ENCODE data around the gene CUX1. TPM values are rescaled to one million over a fixed set of nuclear protein-coding genes. Genes with fewer than 3 reads are reported as not detected.

Gene CUX1
- total RNA-seq, 1 experiment from 2014 or later = 53.5 TPM

- Mint-ChIP-seq H3K4me1 (peaks cover 26 to 37% of the 10 kb centered on the region in 2 experiments), H3K27me3 (ENCODE audit: low read depth) (peaks cover 28% of the 10 kb centered on the region), H3K4me3 (peak overlapping the region in 1 of 2 experiments; percentile 26; a peak in 1 of 5 replicates), H3K36me3 (ENCODE audit: insufficient read depth in 1 of 3, low read depth in 3 of 3) (no peaks in the 10 kb centered on the region), H3K9me3 (no peaks in the 10 kb centered on the region; a peak in 1 of 5 replicates), H3K27ac (no peak overlapping the region)
- Histone ChIP-seq H4K91ac (ENCODE audit: insufficient read length, low read depth, low read length) (no peak overlapping the region), H3K27me3 (ENCODE audit: insufficient read depth, low read length) (no peaks in the 10 kb centered on the region), H2AFZ (ENCODE audit: low read length) (no peak overlapping the region), H4K8ac (replicated peaks; ENCODE audit: insufficient read length, low read depth, low read length) (no peak overlapping the region), H2BK15ac (ENCODE audit: low read depth, low read length) (no peak overlapping the region), H3K27ac (ENCODE audit: insufficient read length, low read depth, low read length) (no peak overlapping the region), H4K5ac (ENCODE audit: insufficient read length, low read depth, low read length) (no peak overlapping the region), H2BK5ac (ENCODE audit: insufficient read length, low read length) (no peak overlapping the region), H3K4ac (ENCODE audit: low read depth, low read length) (no peak overlapping the region), H3T11ph (ENCODE audit: low read length) (no peak overlapping the region), H3K56ac (ENCODE audit: insufficient read length, low read depth, low read length) (no peak overlapping the region), H3K4me2 (ENCODE audit: insufficient read depth, insufficient read length, low read length) (no peak overlapping the region), H3K14ac (ENCODE audit: insufficient read depth, low read length) (no peak overlapping the region; the same call in 1 of the 2 replicates), H3K4me1 (ENCODE audit: insufficient read depth, low read length) (no peaks in the 10 kb centered on the region), H3K23ac (ENCODE audit: insufficient read length, low read depth, low read length) (no peak overlapping the region), H2BK120ac (ENCODE audit: low read depth, low read length, poor library complexity, severe bottlenecking) (no peak overlapping the region), H4K20me1 (ENCODE audit: control insufficient read depth, insufficient read depth, insufficient read length) (no peaks in the 10 kb centered on the region), H2BK12ac (ENCODE audit: insufficient read length, low read depth, low read length) (no peak overlapping the region), H3K9ac (ENCODE audit: extremely low read depth, insufficient read length, low read length) (no peak overlapping the region), H3K9me3 (ENCODE audit: control insufficient read depth, low read depth, low read length) (no peaks in the 10 kb centered on the region), H3K79me2 (ENCODE audit: insufficient read depth, low read length) (no peaks in the 10 kb centered on the region), H3K23me2 (ENCODE audit: insufficient read length, low read depth, low read length, poor library complexity, severe bottlenecking) (peaks cover 13% of the 10 kb centered on the region), H2BK20ac (ENCODE audit: low read depth, low read length, poor library complexity, severe bottlenecking) (no peak overlapping the region), H3K79me1 (ENCODE audit: insufficient read depth, low read depth, low read length, poor library complexity, severe bottlenecking) (no peaks in the 10 kb centered on the region), H3K18ac (ENCODE audit: insufficient read length, low read depth, low read length) (no peak overlapping the region), H2AK5ac (ENCODE audit: insufficient read length, low read length) (no peak overlapping the region)
- no peak for TF ChIP-seq CTCF (conservative IDR thresholded peaks at IDR 0.05)
- no CpG with 5 or more reads among the region's 9 CpGs for WGBS (ENCODE audit: extremely low coverage, insufficient read length, low lambda C conversion rate)
- DNase-seq = no peak
Observed at GRCh38 chr7:102289057-102289456, 471.6 kb downstream of the CUX1 start.

Measured in H9 (cell line).